NOMO-1 treated with DMSO at 0.1 percent for 48 hours (cell line): ENCODE results near the gene ARSI.
"Not testable (repeated sequence)": the region's sequence is repeated elsewhere in the genome, so short reads cannot be mapped to it uniquely, and the experiment has no call there.

Experiments
- DNase-seq: peaks from one replicate; lab custom pipeline; 2025; ENCODE audit not compliant: unreplicated experiment; lab: John Stamatoyannopoulos, UW

Gene ARSI

GRCh38 chr5:150248946-150249345, 53.8 kb downstream of the ARSI start:
- DNase-seq: no peak

DNA sequence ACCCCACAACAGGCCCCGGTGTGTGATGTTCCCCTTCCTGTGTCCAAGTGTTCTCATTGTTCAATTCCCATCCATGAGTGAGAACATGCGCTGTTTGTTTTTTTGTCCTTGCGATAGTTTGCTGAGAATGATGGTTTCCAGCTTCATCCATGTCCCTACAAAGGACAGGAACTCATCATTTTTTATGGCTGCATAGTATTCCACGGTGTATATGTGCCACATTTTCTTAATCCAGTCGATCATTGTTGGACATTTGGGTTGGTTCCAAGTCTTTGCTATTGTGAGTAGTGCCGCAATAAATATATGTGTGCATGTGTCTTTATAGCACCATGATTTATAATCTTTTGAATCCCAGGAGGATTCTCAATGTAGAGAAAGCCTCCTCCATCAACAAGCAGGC, 54.2 kb downstream of the ARSI start:
- not testable (repeated sequence) for DNase-seq

- DNase-seq: no peak
These were observed 55.0 kb downstream of the ARSI start for GRCh38 chr5:150247726-150248125.

- DNase-seq: no peak
These were observed 55.9 kb downstream of the ARSI start for GRCh38 chr5:150246835-150247234.

GRCh38 chr5:150246429-150246828, 56.3 kb downstream of the ARSI start:
- DNase-seq: no peak
